ENCODE data around the gene IL23R.

GRCh38 chr1:67137307-67137753 is 28.9 kb upstream of the IL23R start:
- no peak for TF ChIP-seq CTCF (conservative IDR thresholded peaks at IDR 0.05; ENCODE audit: low read length)
- TF ChIP-seq EZH2phosphoT487 (IDR thresholded peaks at IDR 0.05; ENCODE audit: borderline replicate concordance, low read depth, low read length), result no peak

Measured in OCI-LY7 (cell line).